GM12892 (cell line): ENCODE measurements around the gene ABCG8.

ENCODE experiments used
- POLR2A ChIP-seq: IDR thresholded peaks from 2 replicates; pipeline ENCODE4 v1.6.1; 2011; ENCODE audit warnings: low read depth, low read length, control low read depth
- POLR2AphosphoS5 ChIP-seq: IDR thresholded peaks from 2 replicates; pipeline ENCODE4 v1.6.1; 2011; ENCODE audit warnings: low read depth, low read length, control low read depth
- TAF1 ChIP-seq: IDR thresholded peaks from 2 replicates; pipeline ENCODE4 v1.6.1; 2011; ENCODE audit warnings: low read depth, mild to moderate bottlenecking, control low read depth, low read length, borderline replicate concordance

DNA sequence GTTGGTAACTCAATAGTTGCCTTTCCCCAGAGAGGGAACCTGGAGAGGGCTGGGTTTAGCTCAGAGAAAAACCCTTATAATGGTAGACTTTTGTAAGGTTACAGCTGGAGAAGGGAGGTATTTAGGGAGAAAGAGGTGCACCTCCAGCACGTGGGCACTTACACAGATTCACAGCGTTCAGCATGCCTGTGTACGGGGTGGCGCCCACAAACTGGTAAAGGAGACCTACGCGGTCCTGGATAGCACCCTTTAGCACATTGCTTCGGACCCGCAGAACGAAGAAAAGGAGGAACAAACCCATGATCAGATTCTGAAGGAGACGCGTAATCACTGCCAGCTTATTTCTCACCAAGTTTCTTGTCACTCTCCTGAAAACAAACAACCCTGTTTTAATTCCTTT is 15.0 kb upstream of the ABCG8 start:
- TF ChIP-seq POLR2A (no peak), POLR2AphosphoS5 (no peak), TAF1 (no peak)
